ENCODE data around the gene DOC2A.

DOC2A gene

DNA sequence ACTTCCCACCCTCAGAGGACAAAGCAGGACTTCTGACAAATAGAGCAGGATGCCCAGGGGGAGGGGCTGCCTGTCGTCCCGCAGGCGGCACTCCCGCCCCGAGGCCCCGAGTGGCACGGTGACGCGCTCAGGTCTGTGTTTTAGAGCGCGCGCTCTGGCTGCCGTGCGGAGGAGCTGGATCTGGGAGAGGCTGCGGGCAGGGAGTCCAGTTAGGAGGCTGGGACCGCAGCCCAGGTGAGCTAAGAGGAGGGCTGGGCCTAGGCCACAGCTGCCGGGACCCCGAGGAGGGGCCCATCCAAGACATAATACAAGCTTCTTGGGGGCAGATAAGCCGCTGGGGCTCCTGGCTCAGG is 6.4 kb downstream of the DOC2A start:
- no peak overlapping the region; the same call in 1 of the 2 replicates for H3K9ac ChIP-seq (ENCODE audit: low read depth, low read length)
- peaks cover 21% of the 10 kb centered on the region; the same call in 1 of the 2 replicates for H3K36me3 ChIP-seq (ENCODE audit: insufficient read depth, low read length)
- no peaks in the 10 kb centered on the region for H3K9me3 ChIP-seq (ENCODE audit: insufficient read depth, low read depth, low read length)
- H3K27me3 ChIP-seq (ENCODE audit: insufficient read depth, low read length) = peaks cover 4% of the 10 kb centered on the region
- H3K4me1 ChIP-seq (ENCODE audit: insufficient read depth, low read length) = 0 out of 2 replicates have a peak, but pooled peaks cover 3% of the 10 kb centered on the region
- no peak overlapping the region for H3K27ac ChIP-seq (ENCODE audit: low read depth, low read length)
- H3K4me3 ChIP-seq (ENCODE audit: low read length) = no peak overlapping the region
- WGBS = 92% methylated on average over 19 of the region's 19 CpGs

DNA sequence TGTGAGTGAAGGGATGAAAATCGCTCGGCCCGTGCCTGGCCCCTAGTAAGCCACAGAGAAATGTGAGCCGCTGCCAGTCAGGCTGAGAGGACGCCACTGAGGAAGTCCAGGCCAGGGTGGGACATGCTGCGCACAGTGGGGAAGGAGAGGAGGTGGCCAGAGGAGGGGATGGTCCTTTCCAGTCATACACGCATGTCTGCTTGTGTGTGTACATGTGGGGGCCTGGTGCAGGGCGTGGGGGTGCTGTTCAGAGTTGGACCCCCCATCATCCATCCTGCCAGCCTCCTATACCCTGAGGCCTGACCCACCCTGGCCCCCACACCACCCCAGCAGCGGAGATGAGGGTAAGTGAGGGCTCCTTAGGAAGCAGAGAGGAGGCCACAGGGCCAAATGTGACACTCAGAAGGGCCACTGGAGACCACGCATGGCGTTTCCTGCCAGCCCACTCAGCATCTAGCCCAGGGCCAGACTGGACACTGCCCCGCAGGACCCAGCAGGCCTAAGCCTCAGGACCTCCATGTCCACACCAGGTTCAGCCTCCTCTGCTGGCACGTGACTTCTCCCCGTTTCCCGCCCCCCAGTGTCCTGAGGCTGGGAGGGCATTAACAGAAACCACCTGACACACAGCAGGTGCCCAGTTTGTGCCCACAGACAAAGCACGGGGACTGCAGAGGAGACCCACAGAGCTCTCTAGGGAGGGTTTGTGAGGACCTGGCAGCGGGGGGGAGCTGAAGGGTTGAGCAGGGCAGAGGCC is 7.0 kb downstream of the DOC2A start:
- Histone ChIP-seq H3K4me3 (ENCODE audit: low read length) (no peak overlapping the region), H3K4me1 (ENCODE audit: insufficient read depth, low read length) (0 out of 2 replicates have a peak, but pooled peaks cover 3% of the 10 kb centered on the region), H3K36me3 (ENCODE audit: insufficient read depth, low read length) (peaks cover 23% of the 10 kb centered on the region; the same call in 1 of the 2 replicates), H3K27me3 (ENCODE audit: insufficient read depth, low read length) (no peaks in the 10 kb centered on the region), H3K9me3 (ENCODE audit: insufficient read depth, low read depth, low read length) (no peaks in the 10 kb centered on the region), H3K27ac (ENCODE audit: low read depth, low read length) (no peak overlapping the region), H3K9ac (ENCODE audit: low read depth, low read length) (no peak overlapping the region)
- WGBS = 93% methylated on average over 15 of the region's 17 CpGs

GRCh38 chr16:30002614-30003346 is 8.0 kb downstream of the DOC2A start:
- Histone ChIP-seq H3K36me3 (ENCODE audit: insufficient read depth, low read length) (peaks cover 31% of the 10 kb centered on the region; the same call in 1 of the 2 replicates), H3K9me3 (ENCODE audit: insufficient read depth, low read depth, low read length) (no peaks in the 10 kb centered on the region), H3K27me3 (ENCODE audit: insufficient read depth, low read length) (no peaks in the 10 kb centered on the region), H3K4me1 (ENCODE audit: insufficient read depth, low read length) (0 out of 2 replicates have a peak, but pooled peaks cover 3% of the 10 kb centered on the region), H3K9ac (ENCODE audit: low read depth, low read length) (no peak overlapping the region), H3K4me3 (ENCODE audit: low read length) (no peak overlapping the region), H3K27ac (ENCODE audit: low read depth, low read length) (no peak overlapping the region)
- 91% methylated on average over 19 of the region's 19 CpGs for WGBS

DNA sequence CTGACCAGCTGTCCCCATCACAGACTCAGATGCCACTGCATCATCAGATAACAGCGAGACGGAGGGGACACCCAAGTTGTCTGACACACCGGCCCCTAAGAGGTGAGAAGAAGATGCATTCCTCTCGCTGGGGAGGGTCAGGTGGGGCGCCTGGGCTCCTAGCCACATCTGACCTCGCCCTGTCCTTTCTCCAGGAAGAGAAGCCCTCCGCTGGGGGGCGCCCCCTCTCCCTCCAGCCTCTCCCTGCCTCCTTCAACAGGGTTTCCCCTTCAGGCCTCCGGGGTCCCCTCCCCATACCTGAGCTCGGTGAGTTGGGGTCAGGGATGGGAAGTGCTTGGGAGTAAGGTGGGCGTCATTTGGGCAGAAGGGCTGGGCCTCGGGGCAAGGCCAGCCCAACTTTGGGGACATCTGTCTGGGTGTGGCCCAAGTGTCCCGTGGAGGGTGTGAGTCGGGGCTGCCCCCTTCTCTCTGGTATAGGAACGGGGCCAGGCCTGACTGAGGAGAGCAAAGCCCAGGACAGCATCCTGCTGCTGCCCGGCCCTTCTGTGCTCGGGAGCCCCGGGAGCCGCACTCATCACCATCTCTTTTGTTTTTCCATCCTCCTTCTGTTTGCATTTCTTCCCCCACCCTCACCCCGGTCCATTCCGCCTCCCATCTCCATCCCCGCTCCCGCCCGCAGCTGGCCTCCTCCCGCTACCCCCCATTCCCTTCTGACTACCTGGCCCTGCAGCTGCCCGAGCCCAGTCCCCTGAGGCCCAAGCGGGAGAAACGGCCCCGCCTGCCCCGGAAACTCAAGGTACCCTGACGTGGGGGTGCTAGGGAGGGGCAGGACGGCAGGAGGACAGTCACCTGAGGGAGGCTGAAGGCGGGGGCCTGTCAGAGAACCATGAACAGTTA is 9.8 kb downstream of the DOC2A start:
- Histone ChIP-seq H3K4me3 (ENCODE audit: low read length) (no peak overlapping the region; the same call in 1 of the 2 replicates), H3K27me3 (ENCODE audit: insufficient read depth, low read length) (no peaks in the 10 kb centered on the region), H3K9ac (ENCODE audit: low read depth, low read length) (no peak overlapping the region), H3K27ac (ENCODE audit: low read depth, low read length) (peak overlapping the region; percentile 41; the same call in 1 of the 2 replicates), H3K4me1 (ENCODE audit: insufficient read depth, low read length) (0 out of 2 replicates have a peak, but pooled peaks cover 3% of the 10 kb centered on the region), H3K36me3 (ENCODE audit: insufficient read depth, low read length) (peaks cover 30% of the 10 kb centered on the region; the same call in 1 of the 2 replicates), H3K9me3 (ENCODE audit: insufficient read depth, low read depth, low read length) (no peaks in the 10 kb centered on the region)
- 80% methylated on average over 33 of the region's 33 CpGs for WGBS

- no peak overlapping the region for H3K27ac ChIP-seq (ENCODE audit: low read depth, low read length)
- H3K4me1 ChIP-seq (ENCODE audit: insufficient read depth, low read length) = peaks cover 3% of the 10 kb centered on the region; the same call in 1 of the 2 replicates
- WGBS = 94% methylated on average over 6 of the region's 6 CpGs
- H3K4me3 ChIP-seq (ENCODE audit: low read length) = no peak overlapping the region
- H3K36me3 ChIP-seq (ENCODE audit: insufficient read depth, low read length) = peaks cover 26% of the 10 kb centered on the region; the same call in 1 of the 2 replicates
- no peak overlapping the region for H3K9ac ChIP-seq (ENCODE audit: low read depth, low read length)
- H3K27me3 ChIP-seq (ENCODE audit: insufficient read depth, low read length) = no peaks in the 10 kb centered on the region
- H3K9me3 ChIP-seq (ENCODE audit: insufficient read depth, low read depth, low read length) = no peaks in the 10 kb centered on the region
Measured at GRCh38 chr16:29999605-30000004, 11.2 kb downstream of the DOC2A start.

- peak overlapping the region; percentile 93 for H3K4me3 ChIP-seq (ENCODE audit: low read length)
- WGBS = 34% methylated on average over 9 of the region's 9 CpGs
- H3K27ac ChIP-seq (ENCODE audit: low read depth, low read length) = no peak overlapping the region
- H3K9ac ChIP-seq (ENCODE audit: low read depth, low read length) = peak overlapping the region; percentile 66
- H3K27me3 ChIP-seq (ENCODE audit: insufficient read depth, low read length) = no peaks in the 10 kb centered on the region
- peaks cover 37% of the 10 kb centered on the region for H3K36me3 ChIP-seq (ENCODE audit: insufficient read depth, low read length)
- no peaks in the 10 kb centered on the region for H3K9me3 ChIP-seq (ENCODE audit: insufficient read depth, low read depth, low read length)
- peaks cover 3% of the 10 kb centered on the region; the same call in 1 of the 2 replicates for H3K4me1 ChIP-seq (ENCODE audit: insufficient read depth, low read length)
Measured at GRCh38 chr16:29996766-29997250, 14.0 kb downstream of the DOC2A start.

GRCh38 chr16:29995911-29996765 is 14.7 kb downstream of the DOC2A start, which contains the start of gene INO80E:
Gene INO80E, plus strand, starts transcription at chr16:29996241. Its CDS starts 70 bp downstream, at chr16:29996311.
- H3K27ac ChIP-seq (ENCODE audit: low read depth, low read length) = peak within 1 kb of the TSS; percentile 97
- peaks cover 3% of the 10 kb centered on the region; the same call in 1 of the 2 replicates for H3K4me1 ChIP-seq (ENCODE audit: insufficient read depth, low read length)
- peaks cover 40% of the 10 kb centered on the region for H3K36me3 ChIP-seq (ENCODE audit: insufficient read depth, low read length)
- no peaks in the 10 kb centered on the region for H3K27me3 ChIP-seq (ENCODE audit: insufficient read depth, low read length)
- peak within 1 kb of the TSS; percentile 95 for H3K9ac ChIP-seq (ENCODE audit: low read depth, low read length)
- H3K9me3 ChIP-seq (ENCODE audit: insufficient read depth, low read depth, low read length) = no peaks in the 10 kb centered on the region
- H3K4me3 ChIP-seq (ENCODE audit: low read length) = peak within 1 kb of the TSS; percentile 93
- WGBS = under 1% methylated on average over 65 of the region's 65 CpGs

DNA sequence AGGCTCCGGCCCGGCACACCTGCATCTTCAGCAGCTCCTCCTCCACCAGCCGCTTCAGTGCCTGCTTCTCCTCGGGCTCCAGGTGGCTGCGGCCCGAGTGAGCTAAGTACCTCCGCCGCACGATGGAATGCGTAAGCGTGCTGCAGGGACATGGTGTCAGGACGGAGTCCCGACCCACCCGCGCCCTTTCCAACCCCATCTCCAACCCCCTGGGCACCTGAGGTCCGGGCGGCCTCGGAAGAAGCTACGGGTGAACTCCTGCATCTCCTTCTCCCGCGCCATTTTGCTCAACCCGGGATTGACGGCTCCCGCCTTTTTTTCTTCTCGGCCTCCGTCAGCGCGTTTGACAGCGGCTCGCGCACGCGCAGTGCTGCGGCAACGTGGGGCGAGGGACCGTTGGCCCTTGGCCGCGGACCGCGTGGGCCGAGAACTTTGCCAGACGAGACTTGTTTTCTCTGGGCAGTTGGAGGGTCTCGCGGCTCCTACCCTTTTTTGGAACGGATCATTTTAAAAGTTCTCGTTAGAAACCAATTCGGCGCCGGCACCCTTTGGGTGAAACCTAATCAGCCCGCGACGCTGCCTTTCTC is 15.4 kb downstream of the DOC2A start, which contains the start of gene HIRIP3:
HIRIP3 (minus strand) TSS at position 294 of the 587 bp plus-strand sequence; CDS start at position 282, 12 bp downstream.
- peaks cover 46% of the 10 kb centered on the region for H3K36me3 ChIP-seq (ENCODE audit: insufficient read depth, low read length)
- under 1% methylated on average over 53 of the region's 53 CpGs for WGBS

GRCh38 chr16:29994600-29995323 is 16.1 kb downstream of the DOC2A start:
- Histone ChIP-seq H3K4me3 (ENCODE audit: low read length) (peak overlapping the region; percentile 93), H3K36me3 (ENCODE audit: insufficient read depth, low read length) (peaks cover 53% of the 10 kb centered on the region), H3K27ac (ENCODE audit: low read depth, low read length) (peak overlapping the region; percentile 97), H3K27me3 (ENCODE audit: insufficient read depth, low read length) (no peaks in the 10 kb centered on the region), H3K9ac (ENCODE audit: low read depth, low read length) (peak overlapping the region; percentile 95), H3K4me1 (ENCODE audit: insufficient read depth, low read length) (no peaks in the 10 kb centered on the region; the same call in 1 of the 2 replicates), H3K9me3 (ENCODE audit: insufficient read depth, low read depth, low read length) (no peaks in the 10 kb centered on the region)
- 23% methylated on average over 24 of the region's 24 CpGs for WGBS

More for the DNA sequence above, 15.4 kb downstream of the DOC2A start, which contains the start of gene HIRIP3:
- H3K27ac ChIP-seq (ENCODE audit: low read depth, low read length) = peak within 1 kb of the TSS; percentile 97
- H3K9ac ChIP-seq (ENCODE audit: low read depth, low read length) = peak within 1 kb of the TSS; percentile 95
- peak within 1 kb of the TSS; percentile 93 for H3K4me3 ChIP-seq (ENCODE audit: low read length)
- no peaks in the 10 kb centered on the region for H3K9me3 ChIP-seq (ENCODE audit: insufficient read depth, low read depth, low read length)
- H3K4me1 ChIP-seq (ENCODE audit: insufficient read depth, low read length) = peaks cover under 1% of the 10 kb centered on the region; the same call in 1 of the 2 replicates
- no peaks in the 10 kb centered on the region for H3K27me3 ChIP-seq (ENCODE audit: insufficient read depth, low read length)
